GM12891 (cell line): ENCODE results near the gene SLC66A2.
"Not testable (repeated sequence)": the region's sequence is repeated elsewhere in the genome, so short reads cannot be mapped to it uniquely, and the experiment has no call there.

ENCODE experiments used
- POLR2A ChIP-seq: IDR thresholded peaks from 2 replicates; pipeline ENCODE4 v1.6.1; 2011; ENCODE audit warnings: low read depth, low read length, control low read depth
- SPI1 ChIP-seq: IDR thresholded peaks from 2 replicates; pipeline ENCODE4 v1.6.1; 2011; ENCODE audit warnings: low read depth, low read length, control low read depth

DNA sequence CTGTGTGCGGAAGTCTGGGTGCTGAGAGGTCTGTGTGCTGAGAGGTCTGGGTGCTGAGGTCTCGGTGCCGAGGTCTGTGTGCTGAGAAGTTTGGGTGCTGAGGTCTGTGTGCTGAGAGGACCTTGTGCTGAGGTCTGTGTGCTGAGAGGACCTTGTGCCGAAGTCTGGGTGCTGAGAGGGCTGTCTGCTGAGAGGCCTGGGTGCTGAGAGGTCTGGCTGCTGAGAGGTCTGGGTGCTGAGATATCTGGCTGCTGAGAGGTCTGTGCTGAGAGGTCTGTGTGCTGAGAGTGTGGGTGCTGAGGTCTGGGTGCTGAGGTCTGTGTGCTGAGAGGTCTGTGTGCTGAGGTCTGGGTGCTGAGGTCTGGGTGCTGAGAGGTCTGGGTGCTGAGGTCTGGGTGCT, 86.5 kb downstream of the SLC66A2 start:
- not testable (repeated sequence) for TF ChIP-seq POLR2A, SPI1
